A549 (cell line): ENCODE measurements around the gene MAGIX. TPM values are rescaled to one million over a fixed set of nuclear protein-coding genes. Genes with fewer than 3 reads are reported as not detected.

Experiments
- ATAC-seq, 2 experiments: fragments of 200-7000 bp in 1 of 2; fragments of >200 bp in 1 of 2; cut with Nextera tagmentation in 1 of 2; cut with Tn5 transposase in 1 of 2; 3 replicates each; pipeline versions ENCODE4 v1.8.0 to v1.9.1; 2018 to 2020; ENCODE audit warnings: mild to moderate bottlenecking in 1 of 2, moderate library complexity in 1 of 2
- CTCF ChIA-PET: fragments of 300-600 bp; sonication (Branson Sonifier 250); formaldehyde crosslinking; extraction: SDS; loops from one replicate; lab custom pipeline; 2021; ENCODE audit warnings: antibody characterized with exemption, inconsistent platforms; lab: Yijun Ruan, JAX
- POLR2A ChIA-PET: fragments of 350-600 bp; formaldehyde crosslinking; extraction: SDS; loops from one replicate; lab custom pipeline; 2021; ENCODE audit warnings: antibody characterized with exemption, inconsistent platforms; lab: Yijun Ruan, JAX
- DNase-seq, 2 experiments: peaks; one replicate each; pipeline versions ENCODE4 v3.0.0 to v3.0.0-alpha.2; 2011 to 2016; ENCODE audit warnings: low read depth in 1 of 2, low spot score in 1 of 2
- FAIRE-seq: peaks from 2 replicates; lab custom pipeline; 2011; peaks lifted over from hg19 to GRCh38; lab: Jason Lieb, UNC
- H3K27ac ChIP-seq, 2 experiments: fragments of >200 bp; sonication (Bioruptor Twin); formaldehyde crosslinking; 3 replicates each; pipeline ENCODE4 v1.5.1; 2016 to 2017
- H3K4me1 ChIP-seq: fragments of >200 bp; sonication (Bioruptor Twin); formaldehyde crosslinking; 3 replicates; pipeline ENCODE4 v1.6.1; 2016
- H3K4me2 ChIP-seq: fragments of >200 bp; sonication (Bioruptor Twin); formaldehyde crosslinking; 3 replicates; pipeline ENCODE4 v1.6.1; 2016
- H3K4me3 ChIP-seq: fragments of >200 bp; sonication (Bioruptor Twin); formaldehyde crosslinking; 3 replicates; pipeline ENCODE4 v1.5.1; 2016
- H3K9me3 ChIP-seq: fragments of >200 bp; sonication (Bioruptor Twin); formaldehyde crosslinking; 3 replicates; pipeline ENCODE4 v1.6.1; 2016
- CBX2 ChIP-seq: fragments of 200-600 bp; sonication (generic); IDR thresholded peaks from 2 replicates; pipeline ENCODE4 v1.6.1; 2016; ENCODE audit warnings: low read depth, mild to moderate bottlenecking, borderline replicate concordance
- CHD2 ChIP-seq: fragments of 150-350 bp; IDR thresholded peaks from 2 replicates; pipeline ENCODE4 v1.6.1; 2014; ENCODE audit warnings: low read length; ENCODE audit not compliant: partially characterized antibody
- EHF ChIP-seq: fragments of 250-450 bp; sonication (Bioruptor Pico); IDR thresholded peaks from 2 replicates; pipeline ENCODE4 v1.5.0; 2020; ENCODE audit warnings: mild to moderate bottlenecking
- EP300 ChIP-seq, 2 experiments: fragments of >200 bp; sonication (Bioruptor Twin); formaldehyde crosslinking; IDR thresholded peaks; 2 replicates in 1 of 2; 3 replicates in 1 of 2; pipeline ENCODE4 v1.6.1; 2016 to 2017
- ESRRA ChIP-seq: fragments of 150-350 bp; IDR thresholded peaks from 2 replicates; pipeline ENCODE4 v1.6.1; 2014; ENCODE audit warnings: mild to moderate bottlenecking, low read length, borderline replicate concordance
- FOSB ChIP-seq: fragments of 250-450 bp; sonication (Bioruptor Pico); IDR thresholded peaks from 2 replicates; pipeline ENCODE4 v1.5.0; 2020; ENCODE audit warnings: mild to moderate bottlenecking, moderate library complexity
- JUN ChIP-seq, 2 experiments: fragments of >200 bp; sonication (Bioruptor Twin); formaldehyde crosslinking; IDR thresholded peaks; 2 replicates in 1 of 2; 3 replicates in 1 of 2; pipeline ENCODE4 v1.6.1; 2016 to 2017
- JUNB ChIP-seq: fragments of >200 bp; sonication (Bioruptor Twin); formaldehyde crosslinking; IDR thresholded peaks from 2 replicates; pipeline ENCODE4 v1.6.1; 2016
- KDM5A ChIP-seq: fragments of 200-600 bp; sonication (generic); IDR thresholded peaks from 2 replicates; pipeline ENCODE4 v1.6.1; 2016; ENCODE audit warnings: antibody characterized with exemption, mild to moderate bottlenecking
- PHF8 ChIP-seq: fragments of 200-600 bp; sonication (generic); IDR thresholded peaks from 2 replicates; pipeline ENCODE4 v1.6.1; 2016; ENCODE audit warnings: low read depth, mild to moderate bottlenecking, antibody characterized with exemption, moderate library complexity, borderline replicate concordance
- RAD21 ChIP-seq, 2 experiments: fragments of >200 bp in 1 of 2; sonication (Bioruptor Twin) in 1 of 2; formaldehyde crosslinking in 1 of 2; IDR thresholded peaks in 1 of 2; conservative IDR thresholded peaks in 1 of 2; 2 replicates in 1 of 2; 3 replicates in 1 of 2; pipeline ENCODE4 v1.6.1; 2012 to 2018; ENCODE audit warnings: inconsistent platforms in 1 of 2
- RCOR1 ChIP-seq: fragments of 150-350 bp; IDR thresholded peaks from 2 replicates; pipeline ENCODE4 v1.6.1; 2014; ENCODE audit warnings: antibody characterized with exemption, low read length, low read depth
- RFX5 ChIP-seq: fragments of 450-650 bp; IDR thresholded peaks from 2 replicates; pipeline ENCODE4 v1.7.1; 2014; ENCODE audit warnings: antibody characterized with exemption, mild to moderate bottlenecking, moderate library complexity
- RNF2 ChIP-seq: fragments of 200-600 bp; sonication (generic); IDR thresholded peaks from 2 replicates; pipeline ENCODE4 v1.6.1; 2016; ENCODE audit warnings: low read depth, mild to moderate bottlenecking, antibody characterized with exemption, moderate library complexity, borderline replicate concordance
- TP53 ChIP-seq: fragments of 250-450 bp; sonication (Bioruptor Pico); IDR thresholded peaks from 2 replicates; pipeline ENCODE4 v1.5.0; 2021; ENCODE audit warnings: mild to moderate bottlenecking, moderate library complexity
- ZNF302 ChIP-seq: fragments of 250-450 bp; sonication (Bioruptor Pico); IDR thresholded peaks from 2 replicates; pipeline ENCODE4 v1.9.0; 2021; ENCODE audit warnings: inconsistent platforms, mild to moderate bottlenecking, moderate library complexity
- WGBS: methylation state at CpG from one replicate; pipeline ENCODE4 v1.1.6; 2017; ENCODE audit errors: missing lambda C conversion rate; 5-methylcytosine and 5-hydroxymethylcytosine counted together
- polyA plus RNA-seq, 4 experiments: library from polyadenylated mRNA; depleted of rRNA in 3 of 4; stranded (reverse); fragments of >200 nt; fragmentation: RNase III in 1 of 4; extraction: RNeasy Plus Mini Kit Qiagen cat#74134 plus additional on column Dnase treatment in 1 of 4; gene quantifications; 2 replicates in 3 of 4; 3 replicates in 1 of 4; pipeline ENCODE4 v1.2.3, GENCODE V29; 2011 to 2017
- TF ChIP-seq, protein P1 (sequence below): IDR thresholded peaks from 2 replicates; pipeline ENCODE4 v1.6.1; 2012
- TF ChIP-seq, protein P2 (sequence below): IDR thresholded peaks from 2 replicates; pipeline ENCODE4 v1.6.1; 2012; ENCODE audit warnings: low read depth, borderline replicate concordance
- TF ChIP-seq, protein P3 (sequence below): fragments of >200 bp; sonication (Bioruptor Twin); formaldehyde crosslinking; IDR thresholded peaks from 3 replicates; pipeline ENCODE4 v1.5.1; 2016
- TF ChIP-seq, protein P4 (sequence below): fragments of 200-600 bp; sonication (generic); IDR thresholded peaks from 2 replicates; pipeline ENCODE4 v1.6.1; 2016; ENCODE audit warnings: antibody characterized with exemption, mild to moderate bottlenecking, moderate library complexity

Gene MAGIX
- polyA plus RNA-seq, 2 of the 4 experiments (the other 2 are of a cell fraction): 1.1 to 2.2 TPM

DNA sequence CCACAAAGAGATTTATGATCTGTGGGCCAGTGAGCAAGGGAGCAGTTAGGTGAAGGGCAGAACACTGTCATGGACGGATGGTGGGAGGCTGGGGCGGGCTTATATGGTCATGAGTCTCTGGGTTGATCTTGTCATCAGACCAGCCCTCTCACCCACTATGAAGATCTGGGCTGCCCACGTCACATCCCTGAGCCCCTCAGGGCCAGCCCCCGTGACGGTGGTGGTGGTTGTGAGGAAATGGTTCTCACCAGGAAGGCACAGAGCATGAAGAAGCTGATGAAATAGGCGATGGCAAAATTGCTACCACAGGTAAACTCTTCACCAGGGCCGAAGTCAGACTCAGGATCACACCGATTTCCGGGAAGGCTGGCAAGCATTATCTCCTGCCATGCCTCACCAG is 48.5 kb downstream of the MAGIX start:
- ChIA-PET CTCF (no interaction called here), POLR2A (no interaction called here)
- FAIRE-seq (no peak), ATAC-seq (no peak), DNase-seq (no peak)
- Histone ChIP-seq H3K4me2 (no peak overlapping the region), H3K9me3 (no peaks in the 10 kb centered on the region), H3K4me3 (no peak overlapping the region), H3K4me1 (no peaks in the 10 kb centered on the region), H3K27ac (no peak overlapping the region)
- no peak for TF ChIP-seq CHD2
- TF ChIP-seq RNF2: no peak
- no peak for TF ChIP-seq ZNF302 (CRISPR knock-in tag)
- TF ChIP-seq PHF8: no peak
- TF ChIP-seq, protein P1, sequence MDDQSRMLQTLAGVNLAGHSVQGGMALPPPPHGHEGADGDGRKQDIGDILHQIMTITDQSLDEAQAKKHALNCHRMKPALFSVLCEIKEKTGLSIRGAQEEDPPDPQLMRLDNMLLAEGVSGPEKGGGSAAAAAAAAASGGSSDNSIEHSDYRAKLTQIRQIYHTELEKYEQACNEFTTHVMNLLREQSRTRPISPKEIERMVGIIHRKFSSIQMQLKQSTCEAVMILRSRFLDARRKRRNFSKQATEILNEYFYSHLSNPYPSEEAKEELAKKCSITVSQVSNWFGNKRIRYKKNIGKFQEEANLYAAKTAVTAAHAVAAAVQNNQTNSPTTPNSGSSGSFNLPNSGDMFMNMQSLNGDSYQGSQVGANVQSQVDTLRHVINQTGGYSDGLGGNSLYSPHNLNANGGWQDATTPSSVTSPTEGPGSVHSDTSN: no peak
- TF ChIP-seq, protein P2, sequence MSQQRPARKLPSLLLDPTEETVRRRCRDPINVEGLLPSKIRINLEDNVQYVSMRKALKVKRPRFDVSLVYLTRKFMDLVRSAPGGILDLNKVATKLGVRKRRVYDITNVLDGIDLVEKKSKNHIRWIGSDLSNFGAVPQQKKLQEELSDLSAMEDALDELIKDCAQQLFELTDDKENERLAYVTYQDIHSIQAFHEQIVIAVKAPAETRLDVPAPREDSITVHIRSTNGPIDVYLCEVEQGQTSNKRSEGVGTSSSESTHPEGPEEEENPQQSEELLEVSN: no peak
- no peak for TF ChIP-seq JUNB
- TF ChIP-seq EHF (CRISPR knock-in tag): no peak
- no peak for TF ChIP-seq RCOR1
- no peak for TF ChIP-seq CBX2
- no peak for TF ChIP-seq RFX5
- TF ChIP-seq, protein P3, sequence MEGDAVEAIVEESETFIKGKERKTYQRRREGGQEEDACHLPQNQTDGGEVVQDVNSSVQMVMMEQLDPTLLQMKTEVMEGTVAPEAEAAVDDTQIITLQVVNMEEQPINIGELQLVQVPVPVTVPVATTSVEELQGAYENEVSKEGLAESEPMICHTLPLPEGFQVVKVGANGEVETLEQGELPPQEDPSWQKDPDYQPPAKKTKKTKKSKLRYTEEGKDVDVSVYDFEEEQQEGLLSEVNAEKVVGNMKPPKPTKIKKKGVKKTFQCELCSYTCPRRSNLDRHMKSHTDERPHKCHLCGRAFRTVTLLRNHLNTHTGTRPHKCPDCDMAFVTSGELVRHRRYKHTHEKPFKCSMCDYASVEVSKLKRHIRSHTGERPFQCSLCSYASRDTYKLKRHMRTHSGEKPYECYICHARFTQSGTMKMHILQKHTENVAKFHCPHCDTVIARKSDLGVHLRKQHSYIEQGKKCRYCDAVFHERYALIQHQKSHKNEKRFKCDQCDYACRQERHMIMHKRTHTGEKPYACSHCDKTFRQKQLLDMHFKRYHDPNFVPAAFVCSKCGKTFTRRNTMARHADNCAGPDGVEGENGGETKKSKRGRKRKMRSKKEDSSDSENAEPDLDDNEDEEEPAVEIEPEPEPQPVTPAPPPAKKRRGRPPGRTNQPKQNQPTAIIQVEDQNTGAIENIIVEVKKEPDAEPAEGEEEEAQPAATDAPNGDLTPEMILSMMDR: no peak
- TF ChIP-seq TP53 (CRISPR knock-in tag): no peak
- no peak for TF ChIP-seq EP300 (IDR thresholded peaks at IDR 0.05)
- no peak for TF ChIP-seq RAD21 (conservative IDR thresholded peaks at IDR 0.05 in 1 of 2, IDR thresholded peaks at IDR 0.05 in 1 of 2)
- no peak for TF ChIP-seq ESRRA
- TF ChIP-seq, protein P4, sequence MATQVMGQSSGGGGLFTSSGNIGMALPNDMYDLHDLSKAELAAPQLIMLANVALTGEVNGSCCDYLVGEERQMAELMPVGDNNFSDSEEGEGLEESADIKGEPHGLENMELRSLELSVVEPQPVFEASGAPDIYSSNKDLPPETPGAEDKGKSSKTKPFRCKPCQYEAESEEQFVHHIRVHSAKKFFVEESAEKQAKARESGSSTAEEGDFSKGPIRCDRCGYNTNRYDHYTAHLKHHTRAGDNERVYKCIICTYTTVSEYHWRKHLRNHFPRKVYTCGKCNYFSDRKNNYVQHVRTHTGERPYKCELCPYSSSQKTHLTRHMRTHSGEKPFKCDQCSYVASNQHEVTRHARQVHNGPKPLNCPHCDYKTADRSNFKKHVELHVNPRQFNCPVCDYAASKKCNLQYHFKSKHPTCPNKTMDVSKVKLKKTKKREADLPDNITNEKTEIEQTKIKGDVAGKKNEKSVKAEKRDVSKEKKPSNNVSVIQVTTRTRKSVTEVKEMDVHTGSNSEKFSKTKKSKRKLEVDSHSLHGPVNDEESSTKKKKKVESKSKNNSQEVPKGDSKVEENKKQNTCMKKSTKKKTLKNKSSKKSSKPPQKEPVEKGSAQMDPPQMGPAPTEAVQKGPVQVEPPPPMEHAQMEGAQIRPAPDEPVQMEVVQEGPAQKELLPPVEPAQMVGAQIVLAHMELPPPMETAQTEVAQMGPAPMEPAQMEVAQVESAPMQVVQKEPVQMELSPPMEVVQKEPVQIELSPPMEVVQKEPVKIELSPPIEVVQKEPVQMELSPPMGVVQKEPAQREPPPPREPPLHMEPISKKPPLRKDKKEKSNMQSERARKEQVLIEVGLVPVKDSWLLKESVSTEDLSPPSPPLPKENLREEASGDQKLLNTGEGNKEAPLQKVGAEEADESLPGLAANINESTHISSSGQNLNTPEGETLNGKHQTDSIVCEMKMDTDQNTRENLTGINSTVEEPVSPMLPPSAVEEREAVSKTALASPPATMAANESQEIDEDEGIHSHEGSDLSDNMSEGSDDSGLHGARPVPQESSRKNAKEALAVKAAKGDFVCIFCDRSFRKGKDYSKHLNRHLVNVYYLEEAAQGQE: no peak
- TF ChIP-seq JUN (IDR thresholded peaks at IDR 0.05): no peak
- no peak for TF ChIP-seq KDM5A
- TF ChIP-seq FOSB: no peak
- WGBS: 39% methylated on average over 9 of the region's 9 CpGs

DNA sequence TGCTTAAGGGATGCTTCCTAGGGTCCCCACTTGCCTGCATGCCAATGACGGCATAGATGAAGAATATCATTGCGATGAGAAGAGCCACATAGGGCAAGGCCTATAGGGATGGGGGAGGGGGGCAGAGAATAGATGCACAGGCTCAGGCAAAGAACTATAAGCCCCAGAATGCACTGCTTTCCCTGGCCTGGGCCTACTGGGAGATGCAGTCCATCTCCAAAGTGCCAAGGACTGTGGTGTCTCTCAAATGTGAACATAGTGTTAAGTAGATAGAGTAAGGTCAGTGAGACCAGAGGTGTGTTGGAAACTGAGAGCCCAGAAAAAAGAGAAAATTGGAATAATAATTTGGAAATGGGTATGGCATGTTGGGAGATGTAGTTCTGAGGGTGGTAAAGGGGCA is 49.7 kb downstream of the MAGIX start:
- no peaks in the 10 kb centered on the region for H3K9me3 ChIP-seq
- ChIA-PET POLR2A (no interaction called here), CTCF (no interaction called here)
- FAIRE-seq (no peak), DNase-seq (no peak), ATAC-seq (no peak)
- WGBS: 29% methylated on average over 2 of the region's 2 CpGs
- no peak overlapping the region for H3K4me3 ChIP-seq
- H3K4me1 ChIP-seq: no peaks in the 10 kb centered on the region
- H3K4me2 ChIP-seq: no peak overlapping the region
- H3K27ac ChIP-seq: no peak overlapping the region
- TF ChIP-seq, protein P2: no peak
- TF ChIP-seq JUN (IDR thresholded peaks at IDR 0.05) (no peak), CHD2 (no peak)
